Stromal cell of bone marrow (primary cell): ENCODE results near the gene ARHGEF38.

ENCODE experiments used
- DNase-seq: peaks from one replicate; pipeline ENCODE4 v3.0.0-alpha.2; 2012; ENCODE audit warnings: low read depth

ARHGEF38 gene

DNA sequence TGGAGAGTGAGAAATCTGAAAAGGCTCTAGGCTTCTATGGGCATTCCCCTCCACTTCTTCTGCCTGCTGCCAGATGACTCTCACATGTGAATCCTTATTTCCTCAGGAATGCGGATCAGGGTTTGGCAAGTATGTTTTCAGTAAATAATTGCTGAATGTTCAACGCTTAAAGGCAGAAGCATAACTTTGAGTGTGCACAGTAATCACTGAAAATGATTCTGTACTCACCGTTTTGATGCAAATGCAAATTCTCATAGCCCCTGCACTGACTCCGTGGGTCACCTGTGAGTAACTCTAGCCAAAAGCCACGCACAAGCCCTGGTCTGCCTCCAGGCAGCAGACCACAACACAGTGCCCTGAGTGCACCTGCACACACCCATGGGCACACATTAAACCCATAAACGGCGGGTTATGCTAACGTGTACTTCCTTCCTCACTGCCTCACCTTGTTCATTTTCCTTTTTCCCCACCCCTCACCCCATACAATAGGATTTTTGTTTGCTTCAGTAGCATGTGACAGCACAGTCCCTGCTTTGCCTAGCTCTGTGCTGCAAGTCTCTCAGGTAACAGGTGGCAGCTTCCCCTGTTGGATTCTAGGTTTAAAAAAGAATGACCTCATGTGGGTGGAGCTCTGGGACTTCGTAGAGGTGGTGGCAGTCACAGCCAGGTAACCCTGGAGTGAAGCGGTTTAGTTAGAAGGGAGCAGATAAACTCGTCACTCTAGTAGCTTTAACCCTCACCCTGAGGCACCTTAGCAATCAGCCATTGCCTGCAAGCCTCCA is at the start of gene ARHGEF38:
ARHGEF38 (plus strand) TSS at position 656 of the 782 bp plus-strand sequence. CDS start 146 bp downstream, outside the sequence.
- DNase-seq = peak; percentile 6

GRCh38 chr4:105503484-105503883 is 48.9 kb upstream of the ARHGEF38 start:
- DNase-seq = no peak

GRCh38 chr4:105504744-105505143 is 47.7 kb upstream of the ARHGEF38 start:
- no peak for DNase-seq

DNA sequence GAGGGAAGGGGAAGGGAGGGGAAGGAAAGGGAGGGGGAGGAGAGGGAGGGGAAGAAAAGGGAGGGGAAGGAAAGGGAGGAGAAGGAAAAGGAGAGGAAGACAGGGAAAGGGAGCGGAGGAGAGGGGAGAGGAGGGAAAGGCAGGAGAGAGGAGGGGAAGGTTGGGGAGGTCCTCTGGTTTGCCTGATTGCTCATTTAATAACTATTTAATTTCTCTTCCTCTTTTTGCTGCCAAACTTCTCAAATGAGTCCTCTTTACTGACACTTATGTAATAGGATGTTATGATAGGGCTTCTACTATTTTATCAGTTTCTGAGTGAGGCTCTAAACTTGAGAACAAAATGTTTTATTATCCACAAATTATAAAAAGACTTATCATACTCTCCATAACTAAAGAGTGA is 43.1 kb upstream of the ARHGEF38 start:
- DNase-seq = no peak

- no peak for DNase-seq
Observed at GRCh38 chr4:105509714-105510113, 42.7 kb upstream of the ARHGEF38 start.

- no peak for DNase-seq
Observed at GRCh38 chr4:105510245-105510644, 42.2 kb upstream of the ARHGEF38 start.

GRCh38 chr4:105520819-105521790 is 31.3 kb upstream of the ARHGEF38 start:
- peak; percentile 38 for DNase-seq

DNA sequence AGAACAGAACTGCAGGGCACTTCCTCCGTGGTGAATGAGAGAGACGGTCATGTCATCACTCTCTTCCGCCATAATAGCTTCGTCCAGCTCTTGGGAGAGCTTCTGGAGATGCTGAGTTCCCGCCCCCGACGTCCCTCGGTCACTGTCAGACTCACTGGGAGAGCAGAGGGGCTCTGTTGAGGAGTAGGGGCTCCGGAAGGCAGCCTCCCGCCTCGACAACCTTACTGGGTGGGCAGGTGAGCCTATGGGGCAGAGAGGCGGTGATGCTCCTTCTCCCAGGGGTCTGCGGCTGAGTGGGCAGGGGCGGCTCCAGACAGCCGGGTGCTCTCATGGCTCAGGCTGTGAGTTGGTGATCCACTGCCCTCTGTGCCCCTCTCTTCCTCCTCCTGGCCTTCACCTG is 25.8 kb upstream of the ARHGEF38 start:
- DNase-seq = no peak

DNA sequence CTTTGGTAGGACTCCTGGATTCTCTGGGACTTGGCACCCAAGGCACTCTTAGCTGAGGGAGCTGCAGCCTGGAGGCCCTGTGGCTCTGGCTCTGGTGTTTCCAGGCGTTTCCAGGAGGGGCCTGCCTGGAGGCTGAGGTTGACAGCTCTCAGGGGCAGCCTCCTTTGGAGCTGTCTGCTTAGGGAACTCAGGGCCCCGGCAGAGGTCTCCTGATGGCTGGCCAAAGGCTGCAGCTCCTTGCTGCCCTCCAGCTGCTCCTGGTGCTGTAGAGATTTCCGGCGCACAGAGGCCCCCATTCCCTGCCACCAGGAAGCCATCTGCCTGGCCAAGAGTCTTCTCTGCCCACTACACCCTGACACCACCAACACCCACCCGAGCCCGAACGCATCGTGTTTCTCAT is 25.3 kb upstream of the ARHGEF38 start:
- no peak for DNase-seq

GRCh38 chr4:105536601-105537000 is 15.8 kb upstream of the ARHGEF38 start:
- DNase-seq = no peak

- no peak for DNase-seq
Observed at GRCh38 chr4:105541420-105541819, 11.0 kb upstream of the ARHGEF38 start.

DNA sequence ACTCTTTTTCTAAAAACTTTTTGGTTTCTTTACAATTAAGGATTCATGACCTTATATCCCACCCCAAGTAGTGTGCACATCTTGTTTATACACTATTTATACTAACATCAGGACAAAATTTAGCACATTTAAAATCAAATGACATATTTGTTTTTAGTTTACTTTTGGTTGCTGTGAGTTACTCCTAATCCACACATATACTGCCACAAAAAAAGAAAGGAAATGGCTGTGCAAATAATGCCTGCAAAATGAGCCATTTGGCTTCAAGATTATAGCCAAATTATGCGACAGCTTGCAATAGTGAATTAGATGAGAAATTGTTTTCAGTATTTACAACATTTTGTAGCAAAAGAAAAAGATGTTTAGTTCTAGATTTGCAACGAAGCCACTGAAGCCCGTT is 10.4 kb upstream of the ARHGEF38 start:
- DNase-seq = no peak

- DNase-seq = no peak
Observed at GRCh38 chr4:105543346-105543745, 9.1 kb upstream of the ARHGEF38 start.

- DNase-seq = no peak
Observed at GRCh38 chr4:105543881-105544280, 8.5 kb upstream of the ARHGEF38 start.

- no peak for DNase-seq
Observed at GRCh38 chr4:105544520-105545286, 7.7 kb upstream of the ARHGEF38 start.

DNA sequence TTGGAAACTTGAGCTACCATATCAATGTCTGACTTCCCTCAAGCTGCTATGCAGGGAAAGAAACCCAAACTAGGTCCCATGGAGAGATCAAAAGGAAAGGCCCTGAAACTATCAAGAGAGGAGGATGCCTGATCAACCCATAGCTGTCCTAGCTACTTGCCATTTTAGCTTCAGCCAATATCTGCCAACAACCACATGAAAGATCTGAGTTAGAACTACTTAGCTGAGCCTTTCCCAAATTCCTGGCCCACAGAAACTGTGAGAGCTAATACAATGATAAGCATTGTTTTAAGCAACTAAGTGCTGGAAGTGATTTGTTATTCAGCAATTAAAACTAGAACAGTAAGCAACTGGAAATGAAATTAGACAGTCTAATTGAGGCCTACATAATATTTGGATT is 6.3 kb upstream of the ARHGEF38 start:
- DNase-seq = no peak

- DNase-seq = no peak
Observed at GRCh38 chr4:105547769-105548168, 4.7 kb upstream of the ARHGEF38 start.

DNA sequence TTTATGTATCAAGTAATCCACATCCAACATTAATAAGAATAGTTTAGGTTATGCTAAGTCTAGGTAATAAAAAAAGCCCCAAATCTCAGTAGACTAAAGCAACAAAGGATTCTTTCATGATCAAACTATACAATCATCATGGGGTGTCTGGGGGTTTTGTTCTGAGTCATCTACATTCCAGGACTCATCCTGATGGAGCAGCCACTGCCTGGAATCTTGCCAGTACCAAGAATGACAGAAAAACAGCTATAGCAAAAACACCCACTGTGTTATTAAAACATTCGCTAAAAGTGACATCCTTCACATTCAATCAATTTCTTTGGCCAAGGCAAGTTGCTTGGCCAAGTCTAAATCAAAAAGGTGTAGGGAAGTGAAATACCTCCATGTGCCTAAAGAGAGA is 3.9 kb upstream of the ARHGEF38 start:
- DNase-seq = no peak

- DNase-seq = no peak
Observed at GRCh38 chr4:105550641-105551040, 1.8 kb upstream of the ARHGEF38 start.

- no peak for DNase-seq
Observed at GRCh38 chr4:105555409-105555808, 3.0 kb downstream of the ARHGEF38 start.

DNA sequence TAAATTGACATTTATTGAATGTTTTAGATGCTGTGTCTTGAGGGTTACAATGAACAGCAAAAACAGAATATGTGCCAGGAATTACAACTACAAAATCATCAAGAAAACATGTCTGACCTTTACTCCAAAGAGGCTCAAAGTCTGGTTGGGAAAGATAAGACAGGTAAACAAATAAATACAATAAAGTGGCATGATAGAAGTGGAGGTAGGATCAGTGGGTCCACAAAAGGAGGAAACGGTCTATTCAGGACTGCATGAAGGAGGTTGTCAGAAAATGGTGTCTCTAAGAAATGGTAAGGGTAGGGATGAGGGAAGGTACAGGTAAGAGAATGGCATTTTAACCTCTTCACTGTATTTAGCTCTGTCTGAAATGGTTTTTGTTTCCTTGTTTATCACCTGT is 3.8 kb downstream of the ARHGEF38 start:
- DNase-seq = no peak

- DNase-seq = no peak
Observed at GRCh38 chr4:105558277-105558676, 5.9 kb downstream of the ARHGEF38 start.
